ENCODE data around the gene WDR38.

DNA sequence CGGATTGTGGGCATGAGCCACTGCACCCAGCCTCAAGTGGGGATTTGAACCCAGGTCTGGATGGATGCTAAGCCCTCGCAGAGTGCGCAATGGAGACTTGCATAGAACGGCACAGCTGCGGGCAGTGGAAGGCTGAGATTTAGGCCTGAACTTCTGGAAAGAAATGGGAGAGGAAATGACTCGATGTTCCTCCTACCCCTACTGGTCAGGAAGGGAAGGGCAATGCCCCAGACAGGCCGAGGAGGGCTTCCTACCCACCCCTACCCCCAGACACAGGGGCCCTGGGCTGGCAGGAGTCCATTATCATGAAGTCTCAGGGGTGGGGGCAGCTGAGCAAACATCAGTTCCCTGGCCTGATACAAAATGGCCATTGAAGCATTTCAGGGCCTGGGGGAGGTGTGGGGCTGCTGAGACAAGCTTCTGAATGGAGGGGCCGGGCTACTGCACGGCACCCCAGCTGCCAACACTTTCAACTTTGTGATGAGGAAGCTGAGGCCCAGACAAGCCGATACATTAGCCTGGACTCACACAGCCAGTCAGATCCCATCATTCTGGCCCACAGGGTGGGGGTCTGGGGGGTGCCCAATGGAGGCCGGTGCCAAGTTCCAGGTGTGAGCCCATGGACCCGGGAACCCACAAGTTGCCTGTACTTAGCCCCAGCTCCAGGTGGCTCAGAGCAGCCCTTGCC, 13.5 kb upstream of the WDR38 start:
- TF ChIP-seq, protein P1, sequence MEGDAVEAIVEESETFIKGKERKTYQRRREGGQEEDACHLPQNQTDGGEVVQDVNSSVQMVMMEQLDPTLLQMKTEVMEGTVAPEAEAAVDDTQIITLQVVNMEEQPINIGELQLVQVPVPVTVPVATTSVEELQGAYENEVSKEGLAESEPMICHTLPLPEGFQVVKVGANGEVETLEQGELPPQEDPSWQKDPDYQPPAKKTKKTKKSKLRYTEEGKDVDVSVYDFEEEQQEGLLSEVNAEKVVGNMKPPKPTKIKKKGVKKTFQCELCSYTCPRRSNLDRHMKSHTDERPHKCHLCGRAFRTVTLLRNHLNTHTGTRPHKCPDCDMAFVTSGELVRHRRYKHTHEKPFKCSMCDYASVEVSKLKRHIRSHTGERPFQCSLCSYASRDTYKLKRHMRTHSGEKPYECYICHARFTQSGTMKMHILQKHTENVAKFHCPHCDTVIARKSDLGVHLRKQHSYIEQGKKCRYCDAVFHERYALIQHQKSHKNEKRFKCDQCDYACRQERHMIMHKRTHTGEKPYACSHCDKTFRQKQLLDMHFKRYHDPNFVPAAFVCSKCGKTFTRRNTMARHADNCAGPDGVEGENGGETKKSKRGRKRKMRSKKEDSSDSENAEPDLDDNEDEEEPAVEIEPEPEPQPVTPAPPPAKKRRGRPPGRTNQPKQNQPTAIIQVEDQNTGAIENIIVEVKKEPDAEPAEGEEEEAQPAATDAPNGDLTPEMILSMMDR (IDR thresholded peaks at IDR 0.05): peak; percentile 58
- TF ChIP-seq EZH2 (IDR thresholded peaks at IDR 0.05): no peak
- TF ChIP-seq EZH2phosphoT487 (IDR thresholded peaks at IDR 0.05): no peak
